HG03469 (cell line): ENCODE results near the gene OR4D2.
"Not testable (repeated sequence)": the region's sequence is repeated elsewhere in the genome, so short reads cannot be mapped to it uniquely, and the experiment has no call there.

Experiments used
- ATAC-seq: cut with Tn5 transposase; IDR thresholded peaks from one replicate; pipeline ENCODE4 v1.9.1; 2021; ENCODE audit warnings: mild to moderate bottlenecking, moderate library complexity, moderate number of reproducible peaks; ENCODE audit not compliant: unreplicated experiment

Gene OR4D2

DNA sequence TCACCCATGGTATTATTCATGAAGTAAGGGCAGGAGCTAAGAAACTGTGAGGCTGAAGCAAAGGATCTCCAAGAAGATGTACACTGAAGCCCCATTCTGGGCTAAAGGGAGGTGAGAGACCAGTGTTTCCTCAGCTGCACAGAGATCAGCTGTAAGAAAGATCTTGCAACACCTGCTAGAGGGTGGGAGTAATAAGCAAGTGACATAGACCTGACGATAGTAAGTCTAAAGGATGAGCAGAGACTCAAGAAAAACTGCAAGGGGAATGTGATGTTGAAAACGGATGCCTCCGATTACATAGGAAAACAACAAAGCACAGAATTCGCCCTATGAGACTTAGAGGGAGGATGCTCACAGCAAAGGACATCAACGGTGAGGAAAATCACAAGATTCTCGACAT is at the start of gene OR4D2:
Gene OR4D2 (plus strand): TSS at position 301 of the 400 bp plus-strand sequence. CDS start 2,674 bp downstream, outside the sequence.
- no peak for ATAC-seq

DNA sequence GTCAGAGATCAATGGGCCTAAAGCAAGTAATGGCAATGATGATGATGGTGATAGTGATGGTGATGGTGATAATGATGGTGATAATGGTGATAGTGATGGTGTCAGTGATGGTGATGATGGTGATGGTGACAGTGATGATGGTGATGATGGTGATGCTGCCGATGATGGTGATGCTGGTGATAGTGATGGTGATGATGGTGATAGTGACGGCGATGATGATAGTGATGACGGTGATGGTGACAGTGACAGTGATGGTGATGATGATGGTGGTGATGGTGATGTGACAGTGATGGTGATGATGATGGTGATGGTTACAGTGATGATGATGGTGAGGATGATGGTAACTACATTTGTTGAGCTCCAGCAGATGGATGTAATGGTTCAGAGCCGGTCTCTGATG is 49.4 kb upstream of the OR4D2 start:
- no peak for ATAC-seq

GRCh38 chr17:58119491-58119890 is 47.3 kb upstream of the OR4D2 start:
- no peak for ATAC-seq

- no peak for ATAC-seq
Observed at GRCh38 chr17:58120195-58120822, 46.5 kb upstream of the OR4D2 start.

GRCh38 chr17:58121925-58122324 is 44.9 kb upstream of the OR4D2 start:
- no peak for ATAC-seq

DNA sequence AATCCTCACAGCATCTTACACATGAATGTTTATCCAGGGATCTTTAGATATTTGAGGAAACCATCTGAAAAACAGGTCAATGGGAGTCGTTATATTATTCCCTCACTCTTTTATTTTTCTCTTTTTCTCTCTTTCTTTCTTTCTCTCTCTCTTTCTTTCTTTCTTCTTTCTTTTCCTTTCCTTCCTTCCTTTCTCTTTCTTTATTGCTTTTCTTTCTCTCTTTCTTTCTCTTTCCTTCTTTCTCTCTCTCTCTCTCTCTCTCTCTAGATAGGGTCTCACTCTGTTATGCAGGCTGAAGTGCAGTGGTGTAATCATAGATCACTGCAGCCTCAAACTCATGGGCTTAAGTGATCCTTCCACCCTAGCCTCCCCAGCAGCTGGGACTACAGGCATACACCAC is 38.9 kb upstream of the OR4D2 start:
- no peak for ATAC-seq

- ATAC-seq: not testable (repeated sequence)
Observed at GRCh38 chr17:58132697-58133096, 34.1 kb upstream of the OR4D2 start.

GRCh38 chr17:58136669-58137279 is 30.0 kb upstream of the OR4D2 start:
- ATAC-seq: no peak

DNA sequence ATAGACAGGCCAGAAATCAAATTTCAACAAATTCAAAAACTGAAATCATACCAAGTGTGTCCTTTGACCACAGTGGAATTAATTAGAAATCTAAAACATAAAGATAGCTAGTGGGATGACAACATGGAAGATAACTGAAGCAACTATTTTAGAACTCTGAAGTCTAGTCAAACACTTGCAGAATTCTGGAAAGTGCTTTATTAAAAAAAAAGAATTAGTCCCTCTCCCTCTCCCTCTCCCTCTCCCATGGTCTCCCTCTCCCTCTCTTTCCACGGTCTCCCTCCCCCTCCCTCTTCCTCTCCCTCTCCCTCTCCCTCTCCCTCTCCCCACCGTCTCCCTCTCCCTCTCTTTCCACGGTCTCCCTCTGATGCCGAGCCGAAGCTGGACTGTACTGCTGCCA is 25.3 kb upstream of the OR4D2 start:
- no peak for ATAC-seq

DNA sequence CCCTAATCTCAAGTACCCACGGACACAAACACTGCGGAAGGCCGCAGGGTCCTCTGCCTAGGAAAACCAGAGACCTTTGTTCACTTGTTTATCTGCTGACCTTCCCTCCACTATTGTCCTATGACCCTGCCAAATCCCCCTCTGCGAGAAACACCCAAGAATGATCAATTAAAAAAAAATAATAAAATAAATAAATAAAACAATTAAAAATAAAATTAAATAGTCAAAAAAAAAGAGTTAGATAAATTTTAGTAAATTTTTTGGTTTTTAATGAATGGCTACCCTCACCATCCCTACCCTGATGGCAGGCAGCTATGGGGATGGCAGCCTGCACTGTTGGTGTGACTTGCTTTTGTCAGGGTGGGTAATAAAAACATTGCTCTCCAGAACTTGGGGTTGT is 23.4 kb upstream of the OR4D2 start:
- not testable (repeated sequence) for ATAC-seq

DNA sequence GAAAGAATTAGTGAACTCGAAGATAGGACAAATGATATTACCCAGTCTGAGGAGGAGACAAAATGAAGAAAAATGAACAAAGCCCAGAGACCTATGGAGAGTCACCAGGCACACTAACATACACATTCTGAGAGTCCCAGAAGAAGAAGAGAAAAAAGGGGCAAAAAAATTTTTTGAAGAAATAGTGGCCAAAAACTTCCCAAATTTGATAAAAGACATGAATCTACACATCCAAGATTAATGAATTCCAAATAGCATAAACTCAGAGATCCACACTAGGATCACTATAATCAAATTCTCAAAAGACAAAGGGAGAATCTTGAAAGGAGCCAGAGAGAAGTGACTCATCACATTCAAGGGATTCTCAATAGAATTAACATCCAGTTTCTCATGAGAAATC is 22.0 kb upstream of the OR4D2 start:
- no peak for ATAC-seq

DNA sequence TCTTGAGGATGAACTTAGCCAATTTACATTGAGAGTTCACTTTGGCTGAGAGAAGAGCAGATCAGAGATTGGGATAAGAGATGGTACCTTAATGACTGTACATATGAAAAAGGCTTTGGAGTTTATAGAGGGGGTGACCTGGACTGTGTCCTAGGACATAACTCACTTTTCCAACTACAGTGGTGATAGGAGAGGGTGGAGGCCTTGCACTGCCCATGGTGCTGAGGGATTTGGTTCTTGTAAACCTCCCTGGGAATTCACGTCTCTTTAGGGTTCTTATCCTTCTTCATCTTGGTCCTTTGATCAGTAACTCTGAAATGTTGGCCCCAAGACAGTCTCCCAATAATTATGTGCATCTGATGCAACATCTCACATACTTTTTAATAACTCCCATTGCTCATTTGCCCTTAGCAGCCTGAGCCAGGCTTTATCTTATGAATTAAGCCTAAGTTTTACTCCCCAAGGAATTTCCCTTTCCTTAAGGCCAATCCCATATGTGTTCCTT is 18.8 kb upstream of the OR4D2 start, which contains the start of gene OR4D1:
Gene OR4D1 (plus strand): TSS at position 455 of the 505 bp plus-strand sequence. CDS start 6,770 bp downstream, outside the sequence.
- ATAC-seq: no peak

DNA sequence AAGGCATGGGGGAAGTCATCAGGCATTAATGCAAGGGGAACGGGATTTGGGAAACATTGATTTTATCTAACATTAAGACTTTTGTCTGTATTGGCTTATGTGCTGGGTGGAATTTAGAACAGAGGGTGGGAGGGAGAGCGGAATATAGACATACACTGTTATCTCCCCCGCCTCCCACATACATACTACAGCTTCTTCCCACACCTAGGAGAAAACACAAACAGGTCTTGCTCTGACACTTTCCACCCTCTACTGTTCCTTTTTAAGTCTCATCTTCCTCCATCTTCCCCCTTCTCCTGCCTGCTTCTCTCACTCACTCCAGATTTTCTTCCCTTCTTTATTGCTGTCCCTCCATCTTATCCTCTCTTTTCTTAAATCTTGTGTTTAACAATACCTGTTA is 18.2 kb upstream of the OR4D2 start:
- no peak for ATAC-seq

DNA sequence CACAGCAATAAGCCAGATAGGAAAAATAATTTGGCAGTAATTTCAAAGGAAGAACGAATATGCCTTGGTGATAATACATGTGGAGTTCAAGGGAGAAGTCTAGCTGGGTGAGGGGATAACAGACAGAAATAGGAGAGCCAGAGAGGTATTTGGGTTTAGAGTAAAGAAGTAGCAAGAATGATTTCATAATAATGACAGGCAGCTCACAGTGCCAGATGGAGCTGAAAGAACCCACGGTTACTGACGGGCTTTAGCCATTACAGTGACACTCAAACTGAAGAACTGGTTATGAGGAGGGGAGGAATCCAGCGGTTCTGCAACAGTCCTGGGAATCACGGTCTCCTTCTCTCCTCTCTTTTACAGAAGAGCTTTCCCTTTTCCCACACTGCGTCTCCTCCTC is 16.4 kb upstream of the OR4D2 start:
- ATAC-seq: no peak

DNA sequence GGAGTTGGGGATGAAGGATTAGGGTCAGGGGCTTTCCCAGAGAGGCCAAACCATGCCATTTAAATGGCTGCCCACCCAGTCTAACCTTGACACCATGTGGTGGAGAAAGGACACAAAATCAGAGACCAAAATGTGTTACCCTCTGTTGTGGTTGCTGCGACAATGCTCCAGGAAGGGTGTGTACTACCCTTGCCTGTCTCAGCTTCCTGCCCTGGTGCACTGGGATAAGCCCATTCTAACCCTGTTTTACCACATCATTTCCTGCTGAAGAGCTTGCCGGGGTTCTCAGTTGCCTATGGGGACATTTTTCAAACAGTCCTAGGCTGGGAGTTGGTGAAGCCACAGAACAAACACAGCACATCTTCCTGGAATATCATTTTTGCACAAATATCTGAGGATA is 13.7 kb upstream of the OR4D2 start:
- ATAC-seq: no peak

GRCh38 chr17:58153671-58154070 is 13.1 kb upstream of the OR4D2 start:
- no peak for ATAC-seq

- ATAC-seq: no peak
Observed at GRCh38 chr17:58156839-58157803, 9.7 kb upstream of the OR4D2 start.

DNA sequence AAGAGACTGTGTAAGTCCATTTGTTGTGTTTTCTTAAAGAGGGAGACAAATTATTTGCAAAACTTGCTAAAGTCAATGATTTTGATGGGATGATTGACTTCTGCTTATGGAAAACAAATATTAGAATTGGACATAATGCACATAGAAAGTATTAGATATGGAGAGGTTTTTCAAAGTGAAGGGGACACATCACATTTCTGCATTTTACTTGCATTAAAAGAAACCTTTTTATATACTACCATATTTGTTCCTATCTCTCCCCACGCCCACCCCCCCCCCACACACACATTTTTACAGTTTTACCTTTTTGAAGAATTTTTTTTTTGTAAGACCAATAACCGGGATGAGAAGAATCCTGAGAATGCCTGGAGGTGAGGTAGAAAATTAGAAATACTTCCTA is 8.6 kb upstream of the OR4D2 start:
- no peak for ATAC-seq

GRCh38 chr17:58161566-58161965 is 5.2 kb upstream of the OR4D2 start:
- ATAC-seq: no peak

- no peak for ATAC-seq
Observed at GRCh38 chr17:58165981-58166380, 801 bp upstream of the OR4D2 start.

- no peak for ATAC-seq
Observed at GRCh38 chr17:58170622-58171021, 3.8 kb downstream of the OR4D2 start.
